Naive thymus-derived CD4-positive, alpha-beta T cell (primary cell): ENCODE measurements around the gene ACR. TPM values are rescaled to one million over a fixed set of nuclear protein-coding genes. Genes with fewer than 3 reads are reported as not detected.

Experiments used
- ATAC-seq: fragments of 150-1000 bp; cut with Tn5 transposase; 2 replicates; pipeline ENCODE4 v1.10.0; 2021; ENCODE audit warnings: mild to moderate bottlenecking, moderate library complexity
- CTCF ChIA-PET: fragments of 350-600 bp; sonication (Branson Sonifier 250); formaldehyde crosslinking; loops from one replicate; lab custom pipeline; 2021; ENCODE audit warnings: antibody characterized with exemption; lab: Charles Lee
- POLR2A ChIA-PET: fragments of 350-600 bp; sonication (Branson Sonifier 250); formaldehyde crosslinking; loops from one replicate; lab custom pipeline; 2021; ENCODE audit warnings: antibody characterized with exemption, inconsistent platforms; lab: Charles Lee
- DNase-seq, 9 donors: peaks; one replicate each; pipeline versions ENCODE4 v3.0.0 to v3.0.0-alpha.2; 2020 to 2022; ENCODE audit warnings: mixed read lengths in 1 of 9
- H3K27ac ChIP-seq: one replicate; pipeline ENCODE4 v1.7.0; 2013; ENCODE audit warnings: mild to moderate bottlenecking, low read depth, low read length, moderate library complexity
- H3K27me3 ChIP-seq, 2 donors: one replicate each; pipeline ENCODE4 v1.7.0; 2013; ENCODE audit warnings: low read length in 2 of 2, mild to moderate bottlenecking in 2 of 2, moderate library complexity in 2 of 2; ENCODE audit not compliant: control insufficient read depth in 2 of 2, insufficient read depth in 2 of 2
- H3K36me3 ChIP-seq, 3 experiments: 1 replicate in 2 of 3; 2 replicates in 1 of 3; pipeline ENCODE4 v1.7.0; 2013; ENCODE audit warnings: low read length in 3 of 3, mild to moderate bottlenecking in 3 of 3, moderate library complexity in 1 of 3; ENCODE audit not compliant: insufficient read depth in 3 of 3, control insufficient read depth in 2 of 3
- H3K4me1 ChIP-seq, 2 donors: one replicate each; pipeline ENCODE4 v1.7.0; 2013; ENCODE audit warnings: low read length in 2 of 2, mild to moderate bottlenecking in 2 of 2, moderate library complexity in 1 of 2; ENCODE audit not compliant: control insufficient read depth in 2 of 2, insufficient read depth in 2 of 2
- H3K4me3 ChIP-seq: 2 replicates; pipeline ENCODE4 v1.7.0; 2013; ENCODE audit warnings: mild to moderate bottlenecking, low read length
- H3K9me3 ChIP-seq, 3 experiments: 1 replicate in 2 of 3; 2 replicates in 1 of 3; pipeline ENCODE4 v1.7.0; 2013; ENCODE audit warnings: low read length in 3 of 3; ENCODE audit not compliant: control insufficient read depth in 2 of 3
- H3K27ac Mint-ChIP-seq, 9 donors: one replicate each; pipeline ENCODE4 v1.8.0; 2020 to 2022; ENCODE audit warnings: mixed read lengths in 9 of 9, mild to moderate bottlenecking in 8 of 9, moderate library complexity in 5 of 9, inconsistent platforms in 2 of 9
- H3K27me3 Mint-ChIP-seq, 5 donors: one replicate each; pipeline ENCODE4 v1.8.0; 2021 to 2022; ENCODE audit warnings: mixed read lengths in 5 of 5, mild to moderate bottlenecking in 1 of 5
- H3K36me3 Mint-ChIP-seq, 5 donors: one replicate each; pipeline ENCODE4 v1.8.0; 2020 to 2022; ENCODE audit warnings: mixed read lengths in 5 of 5, mild to moderate bottlenecking in 3 of 5, inconsistent platforms in 1 of 5
- H3K4me1 Mint-ChIP-seq, 7 donors: one replicate each; pipeline ENCODE4 v1.8.0; 2020 to 2022; ENCODE audit warnings: mixed read lengths in 7 of 7, mild to moderate bottlenecking in 3 of 7, inconsistent platforms in 1 of 7
- H3K4me3 Mint-ChIP-seq, 10 donors: one replicate each; pipeline ENCODE4 v1.8.0; 2020 to 2022; ENCODE audit warnings: mild to moderate bottlenecking in 10 of 10, mixed read lengths in 10 of 10, moderate library complexity in 6 of 10, inconsistent platforms in 2 of 10
- H3K9me3 Mint-ChIP-seq, 11 donors: one replicate each; pipeline ENCODE4 v1.8.0; 2020 to 2022; ENCODE audit warnings: mixed read lengths in 11 of 11, mild to moderate bottlenecking in 4 of 11, inconsistent platforms in 1 of 11, moderate library complexity in 1 of 11
- intact Hi-C, 2 donors: fragments of 100-400 bp; cut with micrococcal nuclease; formaldehyde crosslinking; loops; one replicate each; pipeline ENCODE4 v1.15.1; 2023
- polyA plus RNA-seq, 2 donors: library from polyadenylated mRNA; unstranded; fragments of 300-500 nt; fragmentation: Illumina TruSeq; gene quantifications; one replicate each; pipeline ENCODE4 v1.2.3, GENCODE V29; 2021
- total RNA-seq, 6 experiments: library from RNA in 5 of 6; stranded (reverse) in 5 of 6; gene quantifications; 1 replicate in 5 of 6; 2 replicates in 1 of 6; pipeline ENCODE4 v1.2.3 and lab custom pipeline; 2021 to 2026

ACR gene
- total and polyA plus RNA-seq, 7 experiments from 2014 or later: not detected

GRCh38 chr22:50726643-50727340, 11.2 kb upstream of the ACR start:
- no peak for DNase-seq
- Mint-ChIP-seq H3K4me1 (peaks cover 0 to 2% (median 0%) of the 10 kb centered on the region in 7 donors), H3K27ac (peak overlapping the region in 2 of 9 donors; percentile 36 to 56), H3K27me3 (no peaks in the 10 kb centered on the region), H3K36me3 (no peaks in the 10 kb centered on the region), H3K9me3 (peaks cover 0 to 2% (median 0%) of the 10 kb centered on the region in 11 donors), H3K4me3 (no peak overlapping the region)
- Histone ChIP-seq H3K4me3 (no peak overlapping the region), H3K4me1 (no peaks in the 10 kb centered on the region), H3K27ac (no peak overlapping the region), H3K27me3 (no peaks in the 10 kb centered on the region), H3K9me3 (no peaks in the 10 kb centered on the region), H3K36me3 (no peaks in the 10 kb centered on the region)
- intact Hi-C loops: no loop called here
- ChIA-PET POLR2A (no interaction called here), CTCF (no interaction called here)
- no peak for ATAC-seq

DNA sequence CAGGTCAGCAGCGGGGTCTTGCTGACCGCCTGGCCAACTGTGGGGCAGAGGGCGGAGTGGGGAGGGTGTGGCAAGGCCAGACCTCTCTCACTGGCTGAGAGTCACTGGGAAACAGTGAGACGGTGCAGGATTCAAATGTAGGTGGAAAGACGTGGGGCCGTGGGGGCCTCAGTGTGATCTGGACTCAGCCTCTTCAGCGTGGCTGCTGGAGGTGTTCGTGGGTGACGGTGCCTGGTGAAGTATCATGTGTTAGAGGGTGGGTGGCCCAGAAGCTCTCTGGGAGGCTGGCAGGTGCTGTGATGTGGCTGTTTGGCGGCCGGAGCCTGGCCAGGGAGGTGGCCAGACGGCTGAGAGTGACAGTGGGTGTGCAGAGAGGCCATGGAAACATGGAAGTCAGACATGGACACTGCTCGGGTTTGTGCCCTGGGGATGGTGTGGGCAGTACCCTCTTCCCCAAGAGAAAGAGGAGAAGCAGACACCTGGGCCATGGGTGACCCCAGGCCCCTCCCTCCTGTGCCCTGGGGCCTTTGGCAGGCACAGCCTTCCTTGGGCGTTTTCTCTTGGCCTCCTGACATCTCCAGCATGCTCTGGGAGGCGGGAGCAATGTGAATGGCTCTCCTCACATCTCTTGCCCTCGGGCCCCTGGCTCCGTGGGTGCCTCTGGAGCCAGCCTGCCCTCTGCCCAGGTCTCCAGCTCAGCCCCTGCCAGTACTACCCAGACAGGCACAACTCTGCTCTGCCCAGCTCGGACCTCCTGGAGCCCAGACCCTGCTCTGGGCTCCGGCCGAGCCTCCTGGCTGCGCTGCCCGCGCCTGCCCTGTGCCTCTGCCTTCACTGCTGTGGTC, 10.1 kb upstream of the ACR start:
- ATAC-seq: no peak
- Histone ChIP-seq H3K27me3 (no peaks in the 10 kb centered on the region), H3K9me3 (no peaks in the 10 kb centered on the region), H3K4me1 (no peaks in the 10 kb centered on the region), H3K27ac (no peak overlapping the region), H3K36me3 (no peaks in the 10 kb centered on the region), H3K4me3 (no peak overlapping the region)
- Mint-ChIP-seq H3K4me3 (no peak overlapping the region), H3K9me3 (peaks cover 0 to 2% (median 0%) of the 10 kb centered on the region in 11 donors), H3K4me1 (peaks cover 0 to 8% (median 2%) of the 10 kb centered on the region in 7 donors), H3K27me3 (no peaks in the 10 kb centered on the region), H3K27ac (no peak overlapping the region), H3K36me3 (no peaks in the 10 kb centered on the region)
- DNase-seq: no peak
- ChIA-PET CTCF (no interaction called here), POLR2A (no interaction called here)
- intact Hi-C loops: no loop called here

DNA sequence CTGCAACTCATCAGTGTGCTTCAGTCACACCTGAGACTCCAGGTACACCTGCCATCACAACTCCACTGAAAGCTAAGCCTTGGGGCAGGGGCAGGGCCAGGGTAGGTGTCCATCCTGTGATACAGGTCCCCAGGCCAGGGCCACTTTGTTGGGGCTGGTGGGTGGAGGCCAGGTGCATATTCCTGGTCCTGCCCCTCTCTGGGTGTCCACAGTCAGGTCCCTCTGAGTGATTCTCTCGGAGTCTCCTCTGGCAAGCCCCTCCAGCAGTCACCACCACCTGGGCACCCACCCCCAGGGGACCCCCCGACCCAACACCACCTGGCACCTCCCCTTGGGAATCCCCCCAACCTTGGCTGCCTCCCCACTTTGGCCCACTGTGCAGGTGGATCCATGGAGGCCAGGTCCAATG, 9.5 kb upstream of the ACR start:
- no peaks in the 10 kb centered on the region for H3K27me3 ChIP-seq
- H3K27ac ChIP-seq: no peak overlapping the region
- Mint-ChIP-seq H3K4me3 (no peak overlapping the region), H3K27me3 (no peaks in the 10 kb centered on the region), H3K36me3 (no peaks in the 10 kb centered on the region), H3K4me1 (peaks cover 0 to 9% (median 2%) of the 10 kb centered on the region in 7 donors), H3K9me3 (peaks cover 0 to 2% (median 0%) of the 10 kb centered on the region in 11 donors), H3K27ac (no peak overlapping the region)
- ChIA-PET CTCF (no interaction called here), POLR2A (no interaction called here)
- ATAC-seq: no peak
- no peak overlapping the region for H3K4me3 ChIP-seq
- intact Hi-C loops: no loop called here
- DNase-seq: no peak
- no peaks in the 10 kb centered on the region for H3K9me3 ChIP-seq
- H3K36me3 ChIP-seq: no peaks in the 10 kb centered on the region
- no peaks in the 10 kb centered on the region for H3K4me1 ChIP-seq

DNA sequence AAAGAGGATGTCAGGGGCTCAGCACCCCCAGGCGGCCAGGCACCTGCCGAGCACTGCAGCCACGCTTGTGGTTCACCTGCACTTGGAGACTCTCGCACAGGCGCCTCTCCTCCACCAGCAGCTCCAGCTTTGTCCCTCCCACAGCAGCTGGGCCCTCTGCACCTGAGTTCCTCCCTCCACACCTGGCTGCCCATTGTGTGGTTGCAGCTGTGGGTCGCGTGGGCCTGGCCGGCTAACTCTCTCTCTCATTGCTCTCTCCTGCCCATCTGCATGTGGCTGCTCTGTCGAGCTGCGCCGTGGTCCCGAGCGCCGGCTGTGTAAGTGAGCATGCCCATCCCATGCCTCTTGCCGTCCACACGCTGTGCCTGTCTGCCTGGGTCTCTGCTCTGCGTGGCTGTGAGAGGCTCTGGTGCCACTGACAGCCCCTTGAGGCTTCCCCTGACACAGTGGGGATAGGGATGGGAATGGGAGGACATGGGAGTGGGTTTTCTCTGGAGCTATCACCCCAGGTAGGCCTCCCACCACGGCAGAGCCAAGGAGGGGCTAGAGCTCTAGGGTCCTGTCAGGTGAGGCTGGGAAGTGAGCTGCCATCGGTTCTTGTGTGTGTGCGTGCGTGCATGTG, 8.5 kb upstream of the ACR start:
- H3K9me3 ChIP-seq: no peaks in the 10 kb centered on the region
- H3K27me3 Mint-ChIP-seq: no peaks in the 10 kb centered on the region
- no peaks in the 10 kb centered on the region for H3K36me3 ChIP-seq
- ChIA-PET CTCF (no interaction called here), POLR2A (no interaction called here)
- no peaks in the 10 kb centered on the region for H3K36me3 Mint-ChIP-seq
- H3K9me3 Mint-ChIP-seq: peaks cover 0 to 2% (median 0%) of the 10 kb centered on the region in 11 donors
- H3K4me1 Mint-ChIP-seq: peaks cover 0 to 9% (median 2%) of the 10 kb centered on the region in 7 donors
- intact Hi-C loops: no loop called here
- no peak overlapping the region for H3K4me3 ChIP-seq
- no peak overlapping the region for H3K4me3 Mint-ChIP-seq
- H3K27ac ChIP-seq: no peak overlapping the region
- H3K4me1 ChIP-seq: no peaks in the 10 kb centered on the region
- H3K27ac Mint-ChIP-seq: peak overlapping the region in 1 of 9 donors; percentile 30
- DNase-seq: no peak
- H3K27me3 ChIP-seq: no peaks in the 10 kb centered on the region
- no peak for ATAC-seq

DNA sequence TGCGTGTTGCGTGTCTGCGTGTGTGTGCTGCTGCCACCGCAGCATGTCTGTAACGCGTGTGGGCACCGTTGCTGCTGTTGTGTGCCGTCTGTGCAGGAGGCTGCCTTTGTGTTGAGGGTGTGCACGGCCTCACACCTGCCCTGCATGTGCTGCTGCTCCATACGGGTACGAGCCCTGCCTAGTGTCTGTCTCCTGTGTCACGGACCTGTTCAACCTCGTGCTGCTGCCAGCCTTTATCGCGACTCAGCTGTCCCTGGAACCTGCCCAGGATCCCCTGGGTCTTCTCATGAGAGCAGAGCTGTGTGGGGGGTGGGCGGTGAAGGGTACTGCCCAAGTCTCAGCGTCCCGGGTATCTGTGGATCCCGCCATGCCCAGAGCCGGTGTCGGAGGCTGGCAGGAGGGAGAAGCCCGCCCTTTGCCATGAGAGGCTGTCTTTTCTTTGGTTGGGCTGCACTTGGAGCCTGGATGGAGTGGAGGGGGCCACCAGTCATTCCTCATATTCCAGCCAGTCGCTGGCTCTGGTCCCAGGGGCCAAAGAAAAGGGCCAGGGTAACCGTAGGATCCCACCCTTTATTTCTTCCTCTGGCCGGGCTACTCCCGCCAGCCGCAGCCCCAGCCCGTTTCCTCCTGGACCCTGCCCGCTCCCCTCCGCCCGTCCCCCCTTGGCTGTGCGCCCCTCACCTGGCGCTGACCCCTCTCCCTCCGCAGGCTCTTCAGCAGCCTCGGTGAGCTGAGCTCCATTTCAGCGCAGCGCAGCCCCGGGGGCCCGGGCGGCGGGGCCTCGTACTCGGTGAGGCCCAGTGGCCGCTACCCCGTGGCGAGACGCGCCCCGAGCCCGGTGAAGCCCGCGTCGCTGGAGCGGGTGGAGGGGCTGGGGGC, 7.8 kb upstream of the ACR start:
- ChIA-PET CTCF (no interaction called here), POLR2A (no interaction called here)
- H3K27ac Mint-ChIP-seq: no peak overlapping the region
- DNase-seq (no peak), ATAC-seq (no peak)
- intact Hi-C loops: no loop called here
- Histone ChIP-seq H3K4me3 (no peak overlapping the region), H3K36me3 (no peaks in the 10 kb centered on the region), H3K4me1 (no peaks in the 10 kb centered on the region), H3K27ac (no peak overlapping the region), H3K27me3 (no peaks in the 10 kb centered on the region), H3K9me3 (no peaks in the 10 kb centered on the region)
- peaks cover 0 to 2% (median 0%) of the 10 kb centered on the region in 11 donors for H3K9me3 Mint-ChIP-seq
- H3K27me3 Mint-ChIP-seq: peaks cover 0 to 1% (median 0%) of the 10 kb centered on the region in 5 donors
- no peak overlapping the region for H3K4me3 Mint-ChIP-seq
- H3K36me3 Mint-ChIP-seq: no peaks in the 10 kb centered on the region
- peaks cover 0 to 9% (median 2%) of the 10 kb centered on the region in 7 donors for H3K4me1 Mint-ChIP-seq
